Prostate gland (tissue), 2 donors: ENCODE results near the gene CD164L2. TPM values are rescaled to one million over a fixed set of nuclear protein-coding genes. Genes with fewer than 3 reads are reported as not detected.
A peak's percentile ranks its signal among the peaks of the same experiment; 100 is the strongest.

ENCODE experiments used
- DNase-seq: peaks from one replicate; pipeline ENCODE4 v3.0.0-alpha.2; 2019; ENCODE audit warnings: low spot score
- H3K27ac ChIP-seq, 2 donors: fragments of 200-600 bp; sonication (generic); 2 replicates each; pipeline ENCODE4 v1.5.1; 2017 to 2019
- H3K27me3 ChIP-seq: fragments of 200-600 bp; sonication (generic); replicated peaks from 2 replicates; pipeline ENCODE4 v1.5.1; 2019; ENCODE audit not compliant: insufficient read depth
- H3K36me3 ChIP-seq, 2 donors: fragments of 200-600 bp; sonication (generic); 1 replicate in 1 of 2; 2 replicates in 1 of 2; pipeline versions ENCODE4 v1.5.1 to v1.8.1; 2017 to 2019
- H3K4me1 ChIP-seq: fragments of 200-600 bp; sonication (generic); replicated peaks from 2 replicates; pipeline ENCODE4 v1.5.1; 2019
- H3K4me3 ChIP-seq, 2 donors: fragments of 200-600 bp; sonication (generic); 2 replicates each; pipeline ENCODE4 v1.5.1; 2017 to 2019
- H3K9me3 ChIP-seq: fragments of 200-600 bp; sonication (generic); 2 replicates; pipeline ENCODE4 v1.5.1; 2017
- POLR2A ChIP-seq: fragments of 450-650 bp; IDR thresholded peaks from one replicate; pipeline ENCODE4 v1.6.1; 2016; ENCODE audit warnings: antibody characterized with exemption, mild to moderate bottlenecking
- POLR2AphosphoS5 ChIP-seq: sonication (generic); formaldehyde crosslinking; IDR thresholded peaks from one replicate; pipeline ENCODE4 v1.6.1; 2017; ENCODE audit warnings: antibody characterized with exemption
- WGBS: methylation state at CpG from one replicate; pipeline ENCODE4 v1.1.5; 2018; 5-methylcytosine and 5-hydroxymethylcytosine counted together
- intact Hi-C: fragments of 100-400 bp; cut with DNase I; formaldehyde crosslinking; loops from one replicate; pipeline ENCODE4 v1.14.2; 2022
- total RNA-seq, 2 donors: library from RNA; depleted of rRNA; stranded (reverse); fragments of >200 nt; gene quantifications; one replicate each; pipeline ENCODE4 v1.1.0, GENCODE V29; 2016
- TF ChIP-seq, protein P1 (sequence below), 4 experiments: fragments of 200-600 bp in 2 of 4; fragments of 450-650 bp in 2 of 4; sonication (generic) in 2 of 4; IDR thresholded peaks; 1 replicate in 3 of 4; 2 replicates in 1 of 4; pipeline ENCODE4 v1.5.1; 2016 to 2019; ENCODE audit warnings: antibody characterized with exemption in 4 of 4, mild to moderate bottlenecking in 2 of 4, moderate library complexity in 2 of 4

Gene CD164L2
- total RNA-seq, 2 donors from 2014 or later = 1.8 to 3.6 TPM

DNA sequence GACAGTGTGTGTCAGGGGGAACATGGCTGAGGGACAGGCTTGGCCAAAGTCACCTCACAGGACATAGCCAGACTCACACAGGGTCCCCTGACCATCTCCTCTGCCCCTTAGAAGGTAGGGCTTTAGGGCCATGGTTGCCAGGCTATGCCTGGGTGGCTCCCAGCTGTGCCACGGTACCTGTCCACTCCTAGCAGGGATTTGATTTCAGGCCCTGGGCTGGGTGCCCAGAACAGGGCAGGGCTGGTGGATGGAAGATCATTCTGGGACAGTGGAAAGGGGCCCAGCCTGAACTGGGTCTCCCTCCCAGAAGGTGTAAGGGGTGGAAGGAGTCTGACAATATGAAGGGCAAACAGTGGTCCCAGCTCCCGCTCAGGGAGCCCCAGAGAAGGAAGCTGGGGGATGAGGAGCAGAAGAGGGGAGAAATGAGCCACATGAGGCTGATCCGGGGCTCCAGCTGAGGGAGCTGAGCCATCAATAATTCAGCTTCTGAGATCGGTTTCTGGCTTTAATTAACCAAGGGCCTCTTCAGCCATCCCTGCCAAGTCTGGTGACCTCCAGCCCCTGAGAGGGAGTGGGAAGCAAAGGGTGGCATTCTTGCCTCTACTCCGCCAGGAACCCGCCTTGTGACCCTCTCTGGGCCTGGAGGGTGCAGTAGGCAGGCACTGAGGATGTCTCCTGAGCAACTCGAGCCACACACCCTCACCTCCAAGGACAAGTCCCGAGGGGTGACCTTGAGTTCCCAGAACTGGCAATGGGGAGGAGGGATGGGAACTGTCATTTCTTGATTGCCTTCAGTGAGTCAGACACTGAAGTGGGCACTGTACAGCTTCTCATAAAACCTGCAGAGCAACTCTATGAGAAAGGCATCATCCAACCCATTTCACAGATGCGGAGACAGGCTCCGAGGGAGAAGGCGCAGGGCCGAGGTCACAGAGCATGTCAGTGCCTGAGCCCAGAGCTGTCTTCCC, 2.1 kb downstream of the CD164L2 start:
- Histone ChIP-seq H3K4me1 (peaks cover 4% of the 10 kb centered on the region), H3K4me3 (no peak overlapping the region), H3K27ac (peak overlapping the region in 1 of 2 donors; percentile 48), H3K27me3 (no peaks in the 10 kb centered on the region), H3K36me3 (no peaks in the 10 kb centered on the region), H3K9me3 (no peaks in the 10 kb centered on the region)
- intact Hi-C loops = loop anchor here (10.0 kb wide), 1 partner anchor 276 kb away; no protein-coding TSS in a partner anchor
- no peak for TF ChIP-seq POLR2AphosphoS5
- 71% methylated on average over 12 of the region's 12 CpGs for WGBS
- no peak for DNase-seq

DNA sequence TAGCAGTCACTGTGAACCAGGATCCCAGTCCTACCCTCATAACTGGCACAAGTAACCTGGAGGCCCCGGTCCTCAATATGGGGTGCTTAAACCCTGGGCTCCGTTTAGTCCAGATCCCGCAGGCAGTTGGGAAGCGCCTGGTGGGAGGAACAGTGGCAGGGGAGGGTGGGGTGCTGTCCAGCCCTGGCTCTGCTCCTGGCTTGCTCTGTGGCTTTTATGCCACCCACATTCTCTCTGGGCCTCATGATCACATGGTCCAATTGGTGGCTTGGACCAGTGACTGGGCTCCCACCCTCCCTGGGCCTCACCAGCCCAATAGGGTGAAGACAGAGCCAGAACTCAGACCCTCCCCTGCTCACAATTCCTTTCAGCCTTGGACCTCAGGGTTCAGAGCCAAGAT, 2.9 kb downstream of the CD164L2 start:
- Histone ChIP-seq H3K27ac (peak overlapping the region; percentile 4 to 48), H3K9me3 (no peaks in the 10 kb centered on the region), H3K27me3 (no peaks in the 10 kb centered on the region), H3K4me3 (no peak overlapping the region), H3K4me1 (peaks cover 4% of the 10 kb centered on the region), H3K36me3 (no peaks in the 10 kb centered on the region)
- no peak for DNase-seq
- TF ChIP-seq, protein P1, sequence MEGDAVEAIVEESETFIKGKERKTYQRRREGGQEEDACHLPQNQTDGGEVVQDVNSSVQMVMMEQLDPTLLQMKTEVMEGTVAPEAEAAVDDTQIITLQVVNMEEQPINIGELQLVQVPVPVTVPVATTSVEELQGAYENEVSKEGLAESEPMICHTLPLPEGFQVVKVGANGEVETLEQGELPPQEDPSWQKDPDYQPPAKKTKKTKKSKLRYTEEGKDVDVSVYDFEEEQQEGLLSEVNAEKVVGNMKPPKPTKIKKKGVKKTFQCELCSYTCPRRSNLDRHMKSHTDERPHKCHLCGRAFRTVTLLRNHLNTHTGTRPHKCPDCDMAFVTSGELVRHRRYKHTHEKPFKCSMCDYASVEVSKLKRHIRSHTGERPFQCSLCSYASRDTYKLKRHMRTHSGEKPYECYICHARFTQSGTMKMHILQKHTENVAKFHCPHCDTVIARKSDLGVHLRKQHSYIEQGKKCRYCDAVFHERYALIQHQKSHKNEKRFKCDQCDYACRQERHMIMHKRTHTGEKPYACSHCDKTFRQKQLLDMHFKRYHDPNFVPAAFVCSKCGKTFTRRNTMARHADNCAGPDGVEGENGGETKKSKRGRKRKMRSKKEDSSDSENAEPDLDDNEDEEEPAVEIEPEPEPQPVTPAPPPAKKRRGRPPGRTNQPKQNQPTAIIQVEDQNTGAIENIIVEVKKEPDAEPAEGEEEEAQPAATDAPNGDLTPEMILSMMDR (IDR thresholded peaks at IDR 0.05) = no peak
- TF ChIP-seq POLR2A (no peak), POLR2AphosphoS5 (no peak)
- intact Hi-C loops = loop anchor here (10.0 kb wide), 1 partner anchor 275 kb away; no protein-coding TSS in a partner anchor
- 83% methylated on average over 4 of the region's 4 CpGs for WGBS

GRCh38 chr1:27379564-27380122, 3.5 kb downstream of the CD164L2 start:
- no peaks in the 10 kb centered on the region for H3K36me3 ChIP-seq
- 49% methylated on average over 11 of the region's 11 CpGs for WGBS
- H3K4me1 ChIP-seq = peaks cover 4% of the 10 kb centered on the region
- TF ChIP-seq POLR2A (no peak), POLR2AphosphoS5 (peak; percentile 46)
- TF ChIP-seq, protein P1 (IDR thresholded peaks at IDR 0.05) = no peak
- peak overlapping the region; percentile 4 to 48 for H3K27ac ChIP-seq
- intact Hi-C loops = loop anchor here (10.0 kb wide), 1 partner anchor 275 kb away; no protein-coding TSS in a partner anchor
- H3K27me3 ChIP-seq = no peaks in the 10 kb centered on the region
- DNase-seq = peak; percentile 52
- H3K9me3 ChIP-seq = no peaks in the 10 kb centered on the region
- H3K4me3 ChIP-seq = no peak overlapping the region

DNA sequence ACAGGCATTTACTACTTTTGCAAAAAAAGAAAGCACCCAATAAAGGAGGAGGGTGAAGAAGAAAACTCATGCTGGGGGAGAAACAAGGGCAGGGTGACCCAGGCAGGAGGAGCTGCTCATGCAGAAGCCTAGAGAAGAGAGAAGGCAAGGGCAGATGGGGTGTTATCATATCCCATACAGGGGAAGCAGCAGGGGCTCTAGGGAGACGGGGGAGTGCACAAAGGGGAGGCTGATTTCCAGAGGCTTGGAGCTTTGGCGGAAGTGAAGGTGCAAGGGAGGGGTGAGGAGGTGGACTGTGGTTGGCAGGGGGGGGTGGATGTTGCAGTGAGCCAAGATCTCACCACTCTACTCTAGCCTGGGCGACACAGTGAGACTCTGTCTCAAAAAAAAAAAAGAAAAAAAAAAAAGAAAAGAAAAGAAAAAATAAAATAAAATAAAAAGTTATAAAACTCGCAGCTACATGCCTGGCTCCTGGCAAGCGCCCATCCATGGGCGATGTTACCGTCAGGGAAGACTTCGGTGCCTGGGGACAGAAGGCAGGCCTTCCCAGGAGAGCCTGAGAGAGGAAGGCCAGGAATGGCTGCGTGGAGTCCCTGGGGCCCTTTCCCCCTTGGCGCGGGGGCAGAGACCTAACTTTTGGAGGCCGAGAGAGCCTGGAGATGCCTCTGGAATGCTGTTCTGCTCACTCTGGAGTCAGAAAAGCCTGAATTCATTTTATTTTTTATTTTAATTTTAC, 5.2 kb downstream of the CD164L2 start:
- H3K27ac ChIP-seq = peak overlapping the region in 1 of 2 donors; percentile 48
- peaks cover 2% of the 10 kb centered on the region for H3K4me1 ChIP-seq
- H3K36me3 ChIP-seq = no peaks in the 10 kb centered on the region
- DNase-seq = peak; percentile 47
- H3K4me3 ChIP-seq = no peak overlapping the region
- WGBS = 55% methylated on average over 12 of the region's 12 CpGs
- no peaks in the 10 kb centered on the region for H3K27me3 ChIP-seq
- no peaks in the 10 kb centered on the region for H3K9me3 ChIP-seq
- intact Hi-C loops = no loop called here
- TF ChIP-seq, protein P1 (IDR thresholded peaks at IDR 0.05) = no peak
- TF ChIP-seq POLR2AphosphoS5 (peak; percentile 29), POLR2A (no peak)
